Measurements from ENCODE around the gene VTN.

- TF ChIP-seq, protein P1, sequence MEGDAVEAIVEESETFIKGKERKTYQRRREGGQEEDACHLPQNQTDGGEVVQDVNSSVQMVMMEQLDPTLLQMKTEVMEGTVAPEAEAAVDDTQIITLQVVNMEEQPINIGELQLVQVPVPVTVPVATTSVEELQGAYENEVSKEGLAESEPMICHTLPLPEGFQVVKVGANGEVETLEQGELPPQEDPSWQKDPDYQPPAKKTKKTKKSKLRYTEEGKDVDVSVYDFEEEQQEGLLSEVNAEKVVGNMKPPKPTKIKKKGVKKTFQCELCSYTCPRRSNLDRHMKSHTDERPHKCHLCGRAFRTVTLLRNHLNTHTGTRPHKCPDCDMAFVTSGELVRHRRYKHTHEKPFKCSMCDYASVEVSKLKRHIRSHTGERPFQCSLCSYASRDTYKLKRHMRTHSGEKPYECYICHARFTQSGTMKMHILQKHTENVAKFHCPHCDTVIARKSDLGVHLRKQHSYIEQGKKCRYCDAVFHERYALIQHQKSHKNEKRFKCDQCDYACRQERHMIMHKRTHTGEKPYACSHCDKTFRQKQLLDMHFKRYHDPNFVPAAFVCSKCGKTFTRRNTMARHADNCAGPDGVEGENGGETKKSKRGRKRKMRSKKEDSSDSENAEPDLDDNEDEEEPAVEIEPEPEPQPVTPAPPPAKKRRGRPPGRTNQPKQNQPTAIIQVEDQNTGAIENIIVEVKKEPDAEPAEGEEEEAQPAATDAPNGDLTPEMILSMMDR (IDR thresholded peaks at IDR 0.05; ENCODE audit: insufficient read depth, low read length, poor library complexity, severe bottlenecking): no peak
- no peak for TF ChIP-seq EZH2phosphoT487 (conservative IDR thresholded peaks at IDR 0.05; ENCODE audit: low read length)
Observed at GRCh38 chr17:28404007-28404406, 33.9 kb upstream of the VTN start.
